HG03025 (cell line): Measurements from ENCODE around the gene RING1.

Source experiments
- ATAC-seq: cut with Tn5 transposase; IDR thresholded peaks from one replicate; pipeline ENCODE4 v1.9.1; 2021; ENCODE audit warnings: mild to moderate bottlenecking, moderate library complexity; ENCODE audit not compliant: unreplicated experiment, low FRiP score

The RING1 gene

GRCh38 chr6:33192105-33192646 lies 16.1 kb upstream of the RING1 start, which contains the start of gene COL11A2:
Gene COL11A2 (minus strand): TSS chr6:33192467. CDS start chr6:33192240, 227 bp downstream.
- no peak for ATAC-seq

GRCh38 chr6:33192671-33193602 lies 15.4 kb upstream of the RING1 start:
- ATAC-seq: no peak

GRCh38 chr6:33193619-33194018 lies 14.7 kb upstream of the RING1 start:
- ATAC-seq: no peak

GRCh38 chr6:33194431-33194979 lies 13.8 kb upstream of the RING1 start:
- ATAC-seq: no peak

GRCh38 chr6:33195304-33196165 lies 12.8 kb upstream of the RING1 start:
- ATAC-seq: no peak

- no peak for ATAC-seq
Observed at GRCh38 chr6:33197431-33198048, 10.8 kb upstream of the RING1 start.

- ATAC-seq: no peak
Observed at GRCh38 chr6:33198159-33198852, 10.0 kb upstream of the RING1 start.

GRCh38 chr6:33198853-33199436 lies 9.4 kb upstream of the RING1 start:
- no peak for ATAC-seq

GRCh38 chr6:33199687-33200218 lies 8.5 kb upstream of the RING1 start:
- ATAC-seq: peak; percentile 6

- ATAC-seq: peak; percentile 42
Observed at GRCh38 chr6:33200219-33201146, 7.8 kb upstream of the RING1 start, which contains the start of the genes RXRB and SLC39A7. Gene RXRB (minus strand): TSS chr6:33200665. CDS start chr6:33200476, 189 bp downstream. Gene SLC39A7 (plus strand): TSS chr6:33200867. CDS start chr6:33201246, 379 bp downstream.

- ATAC-seq: no peak
Observed at GRCh38 chr6:33201147-33201545, 7.2 kb upstream of the RING1 start.

- no peak for ATAC-seq
Observed at GRCh38 chr6:33201935-33202334, 6.4 kb upstream of the RING1 start.

- no peak for ATAC-seq
Observed at GRCh38 chr6:33202799-33203198, 5.5 kb upstream of the RING1 start.

GRCh38 chr6:33203443-33204164 lies 4.7 kb upstream of the RING1 start:
- ATAC-seq: no peak

GRCh38 chr6:33204165-33204414 lies 4.2 kb upstream of the RING1 start:
- ATAC-seq: no peak

- ATAC-seq: peak; percentile 39
Observed at GRCh38 chr6:33204415-33205190, 3.7 kb upstream of the RING1 start, which contains the start of gene HSD17B8. Gene HSD17B8 (plus strand): TSS chr6:33204655. CDS start chr6:33204669, 14 bp downstream.
